ENCODE measurements around the gene RAPGEF5.
"Not testable (repeated sequence)": the region's sequence is repeated elsewhere in the genome, so short reads cannot be mapped to it uniquely, and the experiment has no call there.

Gene RAPGEF5

DNA sequence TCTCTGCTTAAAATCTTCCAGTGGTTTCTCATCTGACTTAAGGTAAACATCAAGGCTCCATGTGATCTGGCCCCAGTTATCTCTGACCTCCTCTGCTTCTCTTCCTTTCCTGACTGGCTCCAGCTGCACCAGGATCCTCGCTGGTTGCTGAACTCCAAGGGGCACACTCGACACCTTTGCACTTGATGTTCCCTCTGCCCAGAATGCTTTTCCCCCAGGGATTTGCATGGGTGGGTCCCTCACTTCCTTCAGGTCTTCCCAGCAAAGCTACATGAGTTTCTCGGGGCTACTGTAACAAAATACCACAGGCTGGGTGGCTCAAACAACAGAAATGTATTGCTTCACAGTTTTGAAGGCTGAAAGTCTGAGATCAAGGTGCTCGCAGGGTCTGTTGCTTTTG, 245.3 kb downstream of the RAPGEF5 start:
- no peak for DNase-seq

- no peak for DNase-seq
Measured at GRCh38 chr7:22110881-22111280, 246.1 kb downstream of the RAPGEF5 start.

- peak; percentile 69 for DNase-seq
Measured at GRCh38 chr7:22110227-22110839, 246.6 kb downstream of the RAPGEF5 start.

DNA sequence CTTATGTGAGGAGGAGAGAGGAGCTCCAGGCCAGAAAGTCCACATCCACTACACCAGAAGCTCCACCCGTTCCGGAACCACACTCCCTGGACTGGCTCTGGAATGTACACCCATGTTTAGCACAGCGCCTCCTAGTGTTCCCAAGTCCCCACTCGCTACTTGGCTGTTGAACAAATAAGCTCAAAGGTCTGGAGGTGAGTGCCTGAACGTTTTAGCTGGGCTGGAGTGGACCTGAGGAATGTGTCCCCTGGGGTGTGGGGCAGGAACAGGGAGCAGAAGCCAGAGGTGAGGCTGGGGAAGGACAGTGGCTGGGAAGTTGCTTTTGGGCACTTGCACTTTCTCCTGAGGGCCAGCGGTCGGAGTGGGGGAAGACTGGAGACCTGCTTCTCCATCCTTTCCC, 247.2 kb downstream of the RAPGEF5 start:
- DNase-seq = no peak

DNA sequence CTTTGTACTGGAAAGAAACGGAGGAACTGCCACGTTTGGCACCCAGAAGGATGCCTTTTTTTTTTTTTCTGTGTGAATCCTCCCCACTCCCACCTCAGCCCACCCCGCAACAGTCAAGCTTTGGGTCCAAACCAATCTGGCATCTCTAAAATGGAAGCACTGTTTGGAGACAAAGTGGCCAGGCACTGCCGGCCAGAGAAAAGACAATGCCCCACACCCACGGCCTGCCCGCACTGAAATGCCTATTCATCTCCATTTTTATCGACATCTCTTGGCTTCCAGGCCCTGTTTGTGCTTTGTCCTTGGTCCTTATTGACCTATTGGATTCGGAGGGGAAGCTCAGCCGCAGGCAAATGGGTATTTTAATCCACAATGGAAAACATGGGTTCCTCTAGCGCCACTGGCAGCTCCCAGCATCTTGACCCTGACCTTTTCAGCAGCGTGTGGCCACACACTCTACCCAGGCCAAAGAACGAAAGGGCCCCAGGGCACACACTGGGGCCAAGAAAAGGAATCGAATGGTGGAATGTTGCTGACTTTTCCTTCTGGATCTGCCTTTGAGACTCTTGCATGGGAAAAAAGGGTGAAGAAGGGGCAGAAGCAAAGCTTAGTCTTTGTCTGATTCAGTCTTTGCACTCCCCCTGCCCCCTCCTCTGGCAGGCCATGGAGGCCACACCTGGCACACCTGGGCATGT, 248.7 kb downstream of the RAPGEF5 start:
- no peak for DNase-seq

DNA sequence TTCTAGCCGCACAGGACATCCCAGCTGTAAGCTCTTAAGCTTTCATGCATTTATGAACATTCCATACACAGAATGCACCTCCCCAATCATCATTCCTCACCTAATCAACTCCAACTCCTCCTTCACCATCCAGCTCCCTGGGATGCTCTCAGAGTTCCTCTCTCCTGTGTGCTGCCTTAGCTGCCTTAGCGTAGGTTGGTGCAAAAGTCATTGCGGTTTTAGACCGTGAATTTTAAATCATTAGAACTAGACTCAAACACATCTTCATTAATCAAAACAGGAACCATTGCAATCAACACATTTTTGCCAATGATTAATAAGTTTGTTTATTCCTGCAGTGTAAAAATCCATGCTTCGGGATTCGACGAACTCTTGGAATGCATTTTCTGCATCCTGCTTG, 251.4 kb downstream of the RAPGEF5 start:
- no peak for DNase-seq

DNA sequence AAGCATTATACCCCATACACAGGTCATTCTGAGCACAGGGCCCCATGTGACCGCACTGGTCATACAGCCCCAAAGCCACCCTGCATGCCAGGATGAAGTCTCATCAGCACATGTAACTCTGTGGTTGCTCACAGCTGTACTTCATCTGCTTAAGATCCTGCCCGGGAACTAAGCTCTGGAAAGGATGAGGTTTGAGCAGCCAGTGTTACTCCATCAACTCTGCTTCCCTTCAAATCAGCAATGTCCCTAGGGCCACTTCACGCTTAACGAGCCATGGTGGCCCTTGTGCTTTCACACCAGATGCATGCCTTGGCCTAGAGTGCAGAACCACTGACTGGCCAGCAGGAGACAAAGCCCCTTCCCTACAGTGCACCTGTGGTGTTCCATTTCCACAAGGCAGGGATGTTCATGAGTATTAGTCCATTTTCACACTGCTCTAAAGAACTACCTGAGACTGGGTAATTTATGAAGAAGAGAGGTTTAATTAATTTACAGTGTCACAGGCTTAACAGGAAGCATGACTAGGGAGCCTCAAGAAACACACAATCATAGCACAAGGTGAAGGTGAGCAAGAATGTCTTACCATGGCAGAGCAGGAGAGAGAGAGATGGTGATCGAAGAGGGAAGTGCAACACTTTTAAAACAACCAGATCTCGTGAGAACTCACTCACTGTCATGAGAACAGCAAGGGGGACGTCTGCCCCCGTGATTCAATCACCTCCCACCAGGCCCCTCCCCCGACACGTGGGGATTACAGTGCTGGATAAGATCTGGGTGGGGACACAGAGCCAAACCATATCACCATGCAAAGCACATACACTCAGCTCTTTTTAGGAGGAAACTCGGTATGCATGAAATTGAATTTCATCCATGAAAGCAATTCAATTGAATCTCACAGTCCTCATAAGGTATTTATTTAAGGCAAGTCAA, 262.3 kb downstream of the RAPGEF5 start:
- no peak for DNase-seq

DNA sequence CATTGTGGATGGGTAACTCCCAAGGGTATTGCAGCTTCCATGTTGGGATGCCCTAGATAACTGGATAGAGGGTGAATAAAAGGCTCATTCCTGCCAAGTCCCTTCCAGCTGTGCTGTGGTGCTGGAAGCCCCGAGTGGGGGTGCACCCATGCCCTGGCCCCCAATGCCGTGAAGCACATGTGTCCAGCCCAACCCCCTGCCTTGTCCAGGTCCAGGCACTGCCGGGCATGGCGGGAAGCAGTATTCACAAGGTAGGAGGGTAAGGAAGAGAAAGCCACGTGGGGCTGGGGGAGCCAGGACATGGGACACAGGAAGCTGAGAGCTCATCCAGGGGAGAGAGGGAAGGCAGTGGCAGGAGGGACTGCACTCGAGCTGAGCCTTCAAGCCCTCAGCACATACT, 263.0 kb downstream of the RAPGEF5 start:
- DNase-seq = no peak

- DNase-seq = no peak
Measured at GRCh38 chr7:22093001-22093400, 264.0 kb downstream of the RAPGEF5 start.

- not testable (repeated sequence) for DNase-seq
Measured at GRCh38 chr7:22090958-22091525, 265.9 kb downstream of the RAPGEF5 start.

- no peak for DNase-seq
Measured at GRCh38 chr7:22090512-22090911, 266.4 kb downstream of the RAPGEF5 start.

DNA sequence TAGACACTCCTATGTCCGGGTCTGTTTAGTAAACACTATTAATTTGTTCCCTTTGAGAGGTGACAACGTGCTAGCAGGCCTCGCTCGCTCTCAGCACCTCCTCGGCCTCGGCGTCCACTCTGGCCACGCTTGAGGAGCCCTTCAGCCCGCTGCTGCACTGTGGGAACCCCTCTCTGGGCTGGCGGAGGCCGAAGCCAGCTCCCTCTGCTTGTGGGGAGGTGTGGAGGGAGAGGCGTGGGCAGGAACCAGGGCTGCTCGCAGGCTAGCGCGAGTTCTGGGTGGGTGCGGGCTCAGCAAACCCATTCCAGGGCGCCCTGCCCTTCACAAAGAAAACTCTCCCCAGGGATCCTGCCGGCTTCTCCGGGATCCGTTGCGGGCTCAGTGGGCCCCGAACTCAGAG, 266.8 kb downstream of the RAPGEF5 start:
- no peak for DNase-seq

- DNase-seq = no peak
Measured at GRCh38 chr7:22088827-22089226, 268.1 kb downstream of the RAPGEF5 start.

DNA sequence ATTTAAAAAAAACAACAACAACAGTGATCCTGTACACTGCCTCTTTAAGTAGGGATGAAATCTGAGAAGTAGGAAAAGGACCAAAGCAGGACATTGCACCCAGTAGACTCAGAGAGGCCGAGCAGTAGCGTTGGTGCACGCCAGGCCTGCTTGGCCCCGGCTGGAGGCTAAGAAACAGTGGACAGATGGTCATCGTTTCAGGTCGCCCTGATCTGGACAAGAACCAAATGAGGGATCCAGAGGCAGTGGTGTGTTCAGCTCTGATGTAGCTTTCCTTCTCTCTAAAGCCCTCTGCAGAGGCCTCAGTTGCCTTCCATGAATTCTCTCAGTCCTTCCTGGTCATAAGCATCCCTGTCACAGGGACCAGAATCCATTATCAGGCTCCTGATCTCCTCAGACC, 269.1 kb downstream of the RAPGEF5 start:
- no peak for DNase-seq

DNA sequence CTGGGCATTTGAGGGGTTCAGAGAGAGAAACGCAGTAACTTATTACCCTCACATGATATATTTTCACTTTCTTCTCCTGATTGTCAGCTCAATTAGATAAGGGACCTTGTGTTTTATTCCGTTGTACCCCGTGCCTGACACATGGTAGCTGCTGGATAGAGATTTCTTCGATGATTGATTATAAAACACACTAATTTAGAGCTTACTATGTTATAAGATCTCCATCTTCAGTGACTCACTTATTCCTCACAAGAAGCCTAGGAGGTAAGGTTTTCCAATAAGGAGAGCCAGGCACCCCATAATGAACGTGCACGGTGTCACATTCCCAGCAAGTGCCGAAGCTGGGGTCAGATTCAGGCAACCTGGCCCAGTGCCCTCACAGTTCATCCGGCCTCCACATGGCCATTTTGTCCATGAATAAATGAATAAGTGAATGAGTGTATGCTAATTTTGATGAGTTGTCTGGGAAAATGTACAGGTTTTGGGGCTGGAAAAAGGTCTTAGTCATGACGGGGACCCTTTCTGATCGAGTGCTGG, 273.2 kb downstream of the RAPGEF5 start:
- DNase-seq = no peak

GRCh38 chr7:22082886-22083703, 273.9 kb downstream of the RAPGEF5 start:
- peak; percentile 28 for DNase-seq

DNA sequence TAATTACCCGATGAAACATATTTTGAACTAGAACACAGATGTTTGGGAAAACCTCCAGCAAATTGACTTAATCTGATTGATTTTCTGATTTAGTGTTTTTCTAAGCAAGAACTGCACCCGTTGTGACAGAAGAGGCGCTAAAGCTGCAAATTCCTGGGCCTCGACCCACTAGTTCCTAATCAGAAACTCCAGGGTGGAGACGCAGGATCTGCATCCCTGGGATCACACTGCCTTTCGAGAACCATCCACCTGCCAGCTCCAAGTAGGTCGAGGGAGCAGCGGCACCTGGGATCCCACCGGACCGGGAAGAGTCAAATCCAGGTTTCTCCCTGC, 274.4 kb downstream of the RAPGEF5 start:
- no peak for DNase-seq

- not testable (repeated sequence) for DNase-seq
Measured at GRCh38 chr7:22080219-22080618, 276.7 kb downstream of the RAPGEF5 start.

- not testable (repeated sequence) for DNase-seq
Measured at GRCh38 chr7:22078872-22079271, 278.1 kb downstream of the RAPGEF5 start.

GRCh38 chr7:22075561-22075960, 281.4 kb downstream of the RAPGEF5 start:
- no peak for DNase-seq

GRCh38 chr7:22074897-22075296, 282.1 kb downstream of the RAPGEF5 start:
- DNase-seq = no peak

All from NCI-H2171 (cell line).